Hematopoietic multipotent progenitor cell treated with erythropoietin and hydrocortisone succinate and interleukin-3 and kit ligand, for 17 days (in vitro differentiated cells): Measurements from ENCODE around the gene PXDC1.

Experiments
- DNase-seq: peaks from one replicate; pipeline ENCODE4 v3.0.0-alpha.2; 2015; ENCODE audit warnings: low spot score

PXDC1 gene

GRCh38 chr6:3751077-3751729, at the start of gene PXDC1:
Gene PXDC1, minus strand, starts transcription at chr6:3751713. Its CDS starts 182 bp downstream, at chr6:3751531.
- no peak for DNase-seq

- DNase-seq: no peak
Observed at GRCh38 chr6:3800850-3801591, 49.5 kb upstream of the PXDC1 start.

- no peak for DNase-seq
Observed at GRCh38 chr6:3799719-3800118, 48.2 kb upstream of the PXDC1 start.

GRCh38 chr6:3798055-3798919, 46.8 kb upstream of the PXDC1 start:
- no peak for DNase-seq

- DNase-seq: no peak
Observed at GRCh38 chr6:3797231-3798054, 45.9 kb upstream of the PXDC1 start.

- no peak for DNase-seq
Observed at GRCh38 chr6:3796719-3797041, 45.2 kb upstream of the PXDC1 start.

- no peak for DNase-seq
Observed at GRCh38 chr6:3795836-3796718, 44.6 kb upstream of the PXDC1 start.

GRCh38 chr6:3794092-3794491, 42.6 kb upstream of the PXDC1 start:
- no peak for DNase-seq

- DNase-seq: no peak
Observed at GRCh38 chr6:3793545-3793944, 42.0 kb upstream of the PXDC1 start.

GRCh38 chr6:3791526-3792203, 40.2 kb upstream of the PXDC1 start:
- DNase-seq: no peak

GRCh38 chr6:3789896-3790558, 38.5 kb upstream of the PXDC1 start:
- no peak for DNase-seq

GRCh38 chr6:3789018-3789895, 37.7 kb upstream of the PXDC1 start:
- no peak for DNase-seq

- no peak for DNase-seq
Observed at GRCh38 chr6:3788408-3789017, 37.0 kb upstream of the PXDC1 start.

- DNase-seq: no peak
Observed at GRCh38 chr6:3786141-3786540, 34.6 kb upstream of the PXDC1 start.

- no peak for DNase-seq
Observed at GRCh38 chr6:3785745-3786098, 34.2 kb upstream of the PXDC1 start.

- DNase-seq: no peak
Observed at GRCh38 chr6:3784885-3785744, 33.6 kb upstream of the PXDC1 start.

GRCh38 chr6:3784423-3784822, 32.9 kb upstream of the PXDC1 start:
- no peak for DNase-seq
